Fibroblast of pulmonary artery (primary cell): Measurements from ENCODE around the gene PCDHGA1.
"Not testable (repeated sequence)": the region's sequence is repeated elsewhere in the genome, so short reads cannot be mapped to it uniquely, and the experiment has no call there.

Experiments
- DNase-seq: peaks from one replicate; pipeline ENCODE4 v3.0.0-alpha.2; 2010; ENCODE audit warnings: low read depth
- H3K4me3 ChIP-seq: replicated peaks from 2 replicates; pipeline ENCODE4 v1.5.1; 2011; ENCODE audit warnings: low read depth, mild to moderate bottlenecking, control low read depth, low read length, moderate library complexity
- CTCF ChIP-seq: IDR thresholded peaks from 2 replicates; pipeline ENCODE4 v1.5.1; 2011; ENCODE audit warnings: mild to moderate bottlenecking, control low read depth, low read length, inconsistent platforms; ENCODE audit errors: missing control alignments

The PCDHGA1 gene

GRCh38 chr5:141338538-141339306 is 8.4 kb downstream of the PCDHGA1 start, which contains the start of gene PCDHGA2:
PCDHGA2 (plus strand) TSS chr5:141338760.
- peak; percentile 61 for TF ChIP-seq CTCF
- peak; percentile 76 for DNase-seq
- peak within 1 kb of the TSS; percentile 53 for H3K4me3 ChIP-seq

DNA sequence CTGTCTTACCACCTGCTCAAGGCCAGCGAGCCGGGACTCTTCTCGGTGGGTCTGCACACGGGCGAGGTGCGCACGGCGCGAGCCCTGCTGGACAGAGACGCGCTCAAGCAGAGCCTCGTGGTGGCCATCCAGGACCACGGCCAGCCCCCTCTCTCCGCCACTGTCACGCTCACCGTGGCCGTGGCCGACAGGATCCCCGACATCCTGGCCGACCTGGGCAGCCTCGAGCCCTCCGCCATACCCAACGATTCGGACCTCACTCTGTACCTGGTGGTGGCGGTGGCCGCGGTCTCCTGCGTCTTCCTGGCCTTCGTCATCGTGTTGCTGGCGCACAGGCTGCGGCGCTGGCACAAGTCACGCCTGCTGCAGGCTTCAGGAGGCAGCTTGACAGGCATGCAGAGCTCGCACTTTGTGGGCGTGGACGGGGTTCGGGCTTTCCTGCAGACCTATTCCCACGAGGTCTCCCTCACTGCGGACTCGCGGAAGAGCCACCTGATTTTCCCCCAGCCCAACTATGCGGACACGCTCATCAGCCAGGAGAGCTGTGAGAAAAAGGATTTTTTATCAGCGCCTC is 10.6 kb downstream of the PCDHGA1 start:
- not testable (repeated sequence) for H3K4me3 ChIP-seq, DNase-seq

DNA sequence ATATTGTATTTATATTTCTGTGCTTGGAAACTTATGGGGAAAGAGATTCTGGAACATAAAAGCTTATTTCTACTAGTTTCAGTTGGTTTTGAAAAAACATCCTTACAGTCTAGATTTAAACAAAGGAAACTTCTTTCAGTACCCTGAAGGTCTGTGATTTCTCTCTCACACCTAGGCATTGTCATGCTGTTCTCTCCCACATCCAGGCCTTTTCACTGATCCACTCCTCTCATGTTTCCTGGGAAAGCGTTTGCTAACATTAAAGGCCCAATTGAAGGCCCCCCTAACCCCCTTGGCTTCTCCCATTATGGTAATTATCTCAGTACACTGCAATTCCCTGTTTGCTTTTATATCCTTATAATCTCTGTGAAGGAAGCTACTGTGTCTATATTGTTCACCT is 12.5 kb downstream of the PCDHGA1 start:
- H3K4me3 ChIP-seq: no peak overlapping the region
- no peak for TF ChIP-seq CTCF
- DNase-seq: no peak

- peak within 1 kb of the TSS; percentile 53 for H3K4me3 ChIP-seq
- peak; percentile 49 for TF ChIP-seq CTCF
- DNase-seq: peak; percentile 74
Observed at GRCh38 chr5:141343242-141343952, 13.1 kb downstream of the PCDHGA1 start, which contains the start of gene PCDHGA3. PCDHGA3 (plus strand) TSS chr5:141343829; CDS start chr5:141344034, 205 bp downstream.

DNA sequence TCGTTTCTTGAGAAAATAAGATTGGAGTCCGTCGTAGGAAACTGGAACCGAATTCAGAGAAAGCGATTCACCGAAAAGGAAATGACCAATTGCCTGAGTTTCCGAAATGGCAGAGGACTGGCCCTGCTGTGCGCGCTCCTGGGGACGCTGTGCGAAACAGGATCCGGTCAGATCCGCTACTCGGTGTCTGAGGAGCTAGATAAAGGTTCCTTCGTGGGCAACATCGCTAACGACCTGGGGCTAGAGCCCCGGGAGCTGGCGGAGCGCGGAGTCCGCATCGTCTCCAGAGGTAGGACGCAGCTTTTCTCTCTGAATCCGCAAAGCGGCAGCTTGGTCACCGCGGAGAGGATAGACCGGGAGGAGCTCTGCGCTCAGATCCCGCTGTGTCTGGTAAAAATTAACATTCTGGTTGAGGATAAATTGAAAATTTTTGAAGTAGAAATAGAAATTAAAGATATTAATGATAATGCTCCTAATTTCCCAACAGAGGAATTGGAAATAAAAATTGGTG is 13.7 kb downstream of the PCDHGA1 start:
- no peak for TF ChIP-seq CTCF
- H3K4me3 ChIP-seq: peak overlapping the region; percentile 53
- no peak for DNase-seq

- DNase-seq: no peak
- no peak for TF ChIP-seq CTCF
- H3K4me3 ChIP-seq: no peak overlapping the region
Observed at GRCh38 chr5:141345327-141345726, 15.0 kb downstream of the PCDHGA1 start.

- not testable (repeated sequence) for H3K4me3 ChIP-seq, DNase-seq
Observed at GRCh38 chr5:141346017-141346416, 15.7 kb downstream of the PCDHGA1 start.
